ENCODE results near the gene PTPRZ1.

DNA sequence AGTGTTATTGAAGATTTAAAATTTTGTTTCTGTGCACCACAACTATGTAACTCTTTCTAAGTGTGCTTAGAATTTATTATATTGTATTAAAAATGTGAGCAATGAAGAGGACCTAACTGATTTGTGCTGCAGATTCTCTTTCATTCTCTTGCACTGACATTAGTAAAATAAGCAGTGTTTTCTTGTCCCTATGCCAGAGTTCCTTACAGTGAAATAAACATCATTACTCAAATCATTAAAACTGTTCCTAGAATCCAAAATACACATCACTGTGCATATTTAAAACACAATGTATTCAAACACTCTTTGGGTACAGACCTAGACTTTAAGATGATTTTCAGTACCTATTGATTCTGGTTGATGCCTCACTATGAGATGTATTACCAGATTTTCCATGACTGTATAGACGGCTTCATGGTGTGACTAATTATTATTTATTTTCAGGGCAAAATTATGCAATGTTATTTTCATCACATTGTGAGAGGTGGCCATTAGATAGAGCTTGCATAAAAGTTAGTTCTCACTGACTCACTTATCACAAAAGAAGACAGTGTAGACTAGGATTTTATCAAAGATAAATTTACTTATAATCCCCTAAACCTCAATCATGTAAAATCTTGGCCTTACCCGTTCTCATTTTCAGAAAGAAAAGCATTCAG lies 93.4 kb downstream of the PTPRZ1 start:
- no peak for TF ChIP-seq GATA2 (IDR thresholded peaks at IDR 0.05; ENCODE audit: low read depth, low read length)
- no peak for TF ChIP-seq GATA3 (IDR thresholded peaks at IDR 0.05; ENCODE audit: low read depth, low read length)
